Choroid plexus epithelial cell (primary cell): ENCODE measurements around the gene YPEL2.
A peak's percentile ranks its signal among the peaks of the same experiment; 100 is the strongest.

ENCODE experiments used
- DNase-seq: peaks from one replicate; pipeline ENCODE4 v3.0.0-alpha.2; 2010; ENCODE audit warnings: low read depth
- H3K4me3 ChIP-seq: 2 replicates; pipeline ENCODE4 v1.5.1; 2011; ENCODE audit warnings: low read depth, mild to moderate bottlenecking, control low read depth, low read length, moderate library complexity
- TF ChIP-seq, protein P1 (sequence below): conservative IDR thresholded peaks from 2 replicates; pipeline ENCODE4 v1.5.1; 2011; ENCODE audit warnings: low read depth, mild to moderate bottlenecking, control low read depth, inconsistent platforms, low read length, moderate library complexity

YPEL2 gene

DNA sequence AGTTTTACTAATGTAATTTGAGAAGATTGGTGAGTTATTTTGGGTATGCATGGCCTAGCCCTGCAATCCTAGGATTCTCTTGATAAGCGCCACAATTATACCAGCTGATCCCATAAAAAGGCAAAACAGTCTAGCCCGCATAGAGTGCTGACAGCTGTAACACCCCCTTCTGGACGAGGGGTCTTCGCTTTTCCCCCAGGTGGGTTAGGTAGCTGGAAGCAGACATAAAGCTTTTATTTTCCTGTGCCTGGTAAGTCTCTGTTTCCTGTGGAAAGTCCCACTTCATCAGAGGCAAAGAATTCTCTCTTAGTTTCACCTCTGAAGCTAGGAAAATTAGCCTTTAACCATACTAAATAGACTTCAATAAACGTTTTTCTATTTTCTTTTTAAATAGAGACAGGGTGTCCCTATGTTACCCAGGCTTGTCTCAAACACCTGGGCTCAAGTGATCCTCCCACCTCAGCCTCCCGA, 108.3 kb downstream of the YPEL2 start:
- peak; percentile 54 for DNase-seq
- TF ChIP-seq, protein P1, sequence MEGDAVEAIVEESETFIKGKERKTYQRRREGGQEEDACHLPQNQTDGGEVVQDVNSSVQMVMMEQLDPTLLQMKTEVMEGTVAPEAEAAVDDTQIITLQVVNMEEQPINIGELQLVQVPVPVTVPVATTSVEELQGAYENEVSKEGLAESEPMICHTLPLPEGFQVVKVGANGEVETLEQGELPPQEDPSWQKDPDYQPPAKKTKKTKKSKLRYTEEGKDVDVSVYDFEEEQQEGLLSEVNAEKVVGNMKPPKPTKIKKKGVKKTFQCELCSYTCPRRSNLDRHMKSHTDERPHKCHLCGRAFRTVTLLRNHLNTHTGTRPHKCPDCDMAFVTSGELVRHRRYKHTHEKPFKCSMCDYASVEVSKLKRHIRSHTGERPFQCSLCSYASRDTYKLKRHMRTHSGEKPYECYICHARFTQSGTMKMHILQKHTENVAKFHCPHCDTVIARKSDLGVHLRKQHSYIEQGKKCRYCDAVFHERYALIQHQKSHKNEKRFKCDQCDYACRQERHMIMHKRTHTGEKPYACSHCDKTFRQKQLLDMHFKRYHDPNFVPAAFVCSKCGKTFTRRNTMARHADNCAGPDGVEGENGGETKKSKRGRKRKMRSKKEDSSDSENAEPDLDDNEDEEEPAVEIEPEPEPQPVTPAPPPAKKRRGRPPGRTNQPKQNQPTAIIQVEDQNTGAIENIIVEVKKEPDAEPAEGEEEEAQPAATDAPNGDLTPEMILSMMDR: no peak
- no peak overlapping the region for H3K4me3 ChIP-seq

DNA sequence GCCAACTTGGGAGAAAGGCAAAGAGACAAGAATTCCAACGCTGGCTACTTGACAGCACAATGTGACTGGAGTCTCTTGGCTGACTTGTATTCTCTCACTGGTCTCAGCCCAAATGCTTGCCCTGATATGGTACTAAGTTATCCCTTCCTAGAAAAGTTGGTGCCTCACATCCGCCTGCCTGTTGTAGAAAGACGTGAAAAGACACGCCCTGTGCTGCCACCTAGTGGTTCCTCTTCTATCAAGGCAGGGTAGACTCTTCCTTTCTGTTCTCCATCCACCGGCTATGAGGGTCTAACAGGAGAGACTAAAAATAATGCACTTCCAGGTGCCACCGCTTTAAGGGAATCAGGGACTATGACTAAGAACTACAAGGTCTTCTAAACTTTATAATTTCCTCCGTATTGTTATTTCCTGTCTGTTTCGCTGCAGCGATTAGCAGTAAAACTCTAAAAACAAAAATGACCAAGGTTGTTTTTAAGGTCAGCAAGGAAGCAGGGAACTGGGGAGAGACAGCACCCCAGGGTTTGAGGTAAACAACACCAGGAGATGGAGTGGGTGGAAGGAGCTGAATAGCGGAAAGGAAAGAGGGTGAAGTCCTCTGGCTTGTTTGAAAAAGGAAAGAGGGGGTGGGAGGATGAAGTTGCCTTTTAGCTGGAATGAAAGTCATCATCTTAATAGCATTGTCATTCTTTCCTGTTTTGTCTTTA, 109.5 kb downstream of the YPEL2 start:
- DNase-seq: peak; percentile 95
- H3K4me3 ChIP-seq: no peak overlapping the region
- TF ChIP-seq, protein P1: peak; percentile 90

DNA sequence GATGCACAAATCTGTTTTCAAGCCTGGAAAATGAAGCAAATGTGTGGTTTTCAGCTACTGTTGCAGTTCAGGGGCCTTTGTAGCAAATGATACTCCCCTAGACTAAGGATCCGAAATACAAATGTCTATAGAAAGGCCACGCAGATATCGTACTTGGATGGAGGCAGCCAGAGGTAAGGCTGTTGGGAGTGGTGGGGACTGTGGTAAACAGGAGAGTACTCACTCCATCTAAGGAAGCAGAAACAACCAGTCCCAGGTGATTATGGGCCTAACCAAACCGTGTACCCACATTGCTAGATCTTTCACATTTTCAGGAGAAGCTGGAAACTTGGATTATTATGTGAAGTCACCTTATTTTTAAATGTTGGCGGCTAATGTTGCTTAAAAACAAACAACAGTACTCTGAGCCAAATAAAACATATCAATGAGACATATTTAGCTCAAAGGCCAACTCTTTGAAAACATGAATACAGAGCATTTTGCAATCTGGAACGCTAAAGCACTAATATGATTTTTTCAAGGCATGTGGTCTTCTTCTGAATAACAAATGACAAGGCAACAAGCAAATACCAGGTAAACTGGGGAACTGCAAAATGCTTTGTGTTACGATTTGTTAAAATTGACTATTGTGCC, 110.1 kb downstream of the YPEL2 start:
- TF ChIP-seq, protein P1: no peak
- DNase-seq: peak; percentile 28
- no peak overlapping the region for H3K4me3 ChIP-seq

DNA sequence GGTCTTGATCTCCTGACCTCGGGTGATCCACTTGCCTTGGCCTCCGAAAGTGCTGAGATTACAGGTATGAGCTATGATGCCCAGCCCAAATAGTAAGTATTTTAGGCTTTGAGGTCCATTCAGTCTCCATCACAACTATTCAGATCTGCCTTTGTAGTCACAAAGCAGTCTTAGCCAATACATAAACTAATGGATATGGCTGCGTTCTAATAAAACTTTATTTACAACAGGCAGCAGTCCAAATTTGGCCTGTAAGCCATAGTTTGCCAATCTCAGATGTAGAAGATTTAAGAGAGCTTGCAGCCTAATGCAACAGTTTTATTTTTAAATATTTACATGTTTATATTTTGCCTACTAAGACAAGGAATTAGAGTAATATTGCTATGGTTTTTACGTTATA, 111.7 kb downstream of the YPEL2 start:
- DNase-seq: no peak

More for the DNA sequence above, 111.7 kb downstream of the YPEL2 start:
- H3K4me3 ChIP-seq: no peak overlapping the region
- TF ChIP-seq, protein P1: no peak
